HL-60 (cell line): ENCODE measurements around the gene CCR5AS.

Experiments
- DNase-seq, 2 experiments: peaks; one replicate each; pipeline ENCODE4 v3.0.0-alpha.2; 2010 to 2020; ENCODE audit warnings: low read depth in 1 of 2, low spot score in 1 of 2
- H3K27ac ChIP-seq: fragments of 250-450 bp; sonication (Bioruptor Pico); replicated peaks from 2 replicates; pipeline ENCODE4 v1.5.1; 2020; ENCODE audit warnings: mild to moderate bottlenecking, moderate library complexity
- H3K27me3 ChIP-seq: fragments of 250-450 bp; sonication (Bioruptor Pico); 2 replicates; pipeline ENCODE4 v1.5.1; 2021; ENCODE audit warnings: mild to moderate bottlenecking, moderate library complexity; ENCODE audit not compliant: insufficient read depth, poor library complexity, severe bottlenecking
- H3K4me3 ChIP-seq: replicated peaks from 2 replicates; pipeline ENCODE4 v1.5.1; 2011; ENCODE audit warnings: mild to moderate bottlenecking, control low read depth, low read length; ENCODE audit not compliant: insufficient read depth
- CTCF ChIP-seq: IDR thresholded peaks from one replicate; pipeline ENCODE4 v1.5.1; 2011; ENCODE audit warnings: low read length, control low read depth, inconsistent platforms; ENCODE audit not compliant: insufficient read depth
- GABPA ChIP-seq: IDR thresholded peaks from 2 replicates; pipeline ENCODE4 v1.6.1; 2012; ENCODE audit warnings: low read depth
- POLR2AphosphoS5 ChIP-seq: IDR thresholded peaks from 2 replicates; pipeline ENCODE4 v1.6.1; 2012; ENCODE audit warnings: low read depth
- REST ChIP-seq: IDR thresholded peaks from 2 replicates; pipeline ENCODE4 v1.6.1; 2012; ENCODE audit warnings: low read depth; ENCODE audit not compliant: insufficient replicate concordance
- SPI1 ChIP-seq: IDR thresholded peaks from 2 replicates; pipeline ENCODE4 v1.6.1; 2012; ENCODE audit warnings: low read depth, mild to moderate bottlenecking, borderline replicate concordance

The CCR5AS gene

GRCh38 chr3:46344476-46344875, 62.4 kb downstream of the CCR5AS start:
- no peak overlapping the region for H3K27ac ChIP-seq
- DNase-seq: no peak
- H3K4me3 ChIP-seq: no peak overlapping the region
- no peaks in the 10 kb centered on the region for H3K27me3 ChIP-seq
- no peak for TF ChIP-seq CTCF
- TF ChIP-seq POLR2AphosphoS5: no peak
- no peak for TF ChIP-seq SPI1
- TF ChIP-seq REST: no peak
- TF ChIP-seq GABPA: no peak

- H3K27me3 ChIP-seq: no peaks in the 10 kb centered on the region
- no peak for DNase-seq
- no peak overlapping the region for H3K27ac ChIP-seq
- no peak for TF ChIP-seq SPI1
- no peak for TF ChIP-seq GABPA
- TF ChIP-seq CTCF: no peak
- no peak for TF ChIP-seq REST
- no peak for TF ChIP-seq POLR2AphosphoS5
- H3K4me3 ChIP-seq: no peak overlapping the region
These were observed 68.0 kb downstream of the CCR5AS start for GRCh38 chr3:46338840-46339239.

- H3K27me3 ChIP-seq: no peaks in the 10 kb centered on the region
- TF ChIP-seq SPI1 (no peak), REST (no peak), CTCF (no peak), POLR2AphosphoS5 (no peak), GABPA (no peak)
- H3K4me3 ChIP-seq: no peak overlapping the region
- H3K27ac ChIP-seq: no peak overlapping the region
- DNase-seq: no peak
These were observed 69.0 kb downstream of the CCR5AS start for GRCh38 chr3:46337911-46338310.
